Omental fat pad (tissue), 4 donors: ENCODE measurements around the gene AHI1. TPM values are rescaled to one million over a fixed set of nuclear protein-coding genes. Genes with fewer than 3 reads are reported as not detected.

Experiments used
- ATAC-seq: fragments of 150-250 bp; one replicate; pipeline ENCODE4 v1.9.1; 2016; ENCODE audit warnings: mild to moderate bottlenecking, moderate library complexity; ENCODE audit not compliant: low FRiP score
- DNase-seq: peaks from one replicate; pipeline ENCODE4 v3.0.0-alpha.2; 2019; ENCODE audit warnings: low spot score
- CTCF ChIP-seq, 3 donors: fragments of 450-650 bp; IDR thresholded peaks; one replicate each; pipeline ENCODE4 v1.5.1; 2016 to 2017; ENCODE audit warnings: antibody characterized with exemption in 3 of 3, mild to moderate bottlenecking in 3 of 3, moderate library complexity in 2 of 3
- total RNA-seq, 4 donors: library from RNA; depleted of rRNA; stranded (reverse); fragments of >200 nt; gene quantifications; one replicate each; pipeline ENCODE4 v1.1.0, GENCODE V29; 2016

Gene AHI1
- total RNA-seq, 4 donors from 2014 or later = 26.3 to 59.3 (median 35.7) TPM

GRCh38 chr6:135458051-135458450, 39.5 kb downstream of the AHI1 start:
- no peak for TF ChIP-seq CTCF (IDR thresholded peaks at IDR 0.05)
- no peak for ATAC-seq
- DNase-seq = no peak

GRCh38 chr6:135451617-135452190, 45.8 kb downstream of the AHI1 start:
- TF ChIP-seq CTCF (IDR thresholded peaks at IDR 0.05) = no peak
- ATAC-seq (no peak), DNase-seq (no peak)

- ATAC-seq (no peak), DNase-seq (no peak)
- TF ChIP-seq CTCF (IDR thresholded peaks at IDR 0.05) = no peak
Measured at GRCh38 chr6:135449246-135449645, 48.3 kb downstream of the AHI1 start.

- TF ChIP-seq CTCF (IDR thresholded peaks at IDR 0.05) = no peak
- DNase-seq (no peak), ATAC-seq (no peak)
Measured at GRCh38 chr6:135440087-135440792, 57.3 kb downstream of the AHI1 start.

- DNase-seq (no peak), ATAC-seq (no peak)
- no peak for TF ChIP-seq CTCF (IDR thresholded peaks at IDR 0.05)
Measured at GRCh38 chr6:135439549-135439948, 58.0 kb downstream of the AHI1 start.

GRCh38 chr6:135438907-135439535, 58.5 kb downstream of the AHI1 start:
- DNase-seq (no peak), ATAC-seq (no peak)
- TF ChIP-seq CTCF (IDR thresholded peaks at IDR 0.05) = no peak
